NCI-H187 treated with DMSO at 0.1 percent for 48 hours (cell line): ENCODE measurements around the gene RSPRY1.
"Not testable (repeated sequence)": the region's sequence is repeated elsewhere in the genome, so short reads cannot be mapped to it uniquely, and the experiment has no call there.

ENCODE experiments used
- DNase-seq: peaks from one replicate; lab custom pipeline; 2025; lab: John Stamatoyannopoulos, UW

RSPRY1 gene

GRCh38 chr16:57255686-57256415, 69.7 kb downstream of the RSPRY1 start:
- DNase-seq, result no peak

GRCh38 chr16:57256601-57257395, 70.7 kb downstream of the RSPRY1 start:
- DNase-seq, result no peak

GRCh38 chr16:57257455-57258070, 71.4 kb downstream of the RSPRY1 start:
- DNase-seq, result no peak

- DNase-seq, result no peak
Measured at GRCh38 chr16:57258226-57258909, 72.2 kb downstream of the RSPRY1 start.

GRCh38 chr16:57258910-57259475, 72.9 kb downstream of the RSPRY1 start:
- no peak for DNase-seq

- DNase-seq, result no peak
Measured at GRCh38 chr16:57260294-57260929, 74.3 kb downstream of the RSPRY1 start.

- no peak for DNase-seq
Measured at GRCh38 chr16:57261806-57262205, 75.7 kb downstream of the RSPRY1 start.

GRCh38 chr16:57262841-57263540, 76.9 kb downstream of the RSPRY1 start:
- DNase-seq, result no peak

GRCh38 chr16:57263541-57264351, 77.6 kb downstream of the RSPRY1 start:
- DNase-seq, result no peak

- DNase-seq, result no peak
Measured at GRCh38 chr16:57264381-57264780, 78.3 kb downstream of the RSPRY1 start.

- no peak for DNase-seq
Measured at GRCh38 chr16:57264950-57265371, 78.8 kb downstream of the RSPRY1 start.

GRCh38 chr16:57265850-57266530, 79.9 kb downstream of the RSPRY1 start:
- no peak for DNase-seq

GRCh38 chr16:57266531-57267260, 80.6 kb downstream of the RSPRY1 start:
- no peak for DNase-seq

GRCh38 chr16:57267343-57267742, 81.2 kb downstream of the RSPRY1 start:
- DNase-seq, result not testable (repeated sequence)

GRCh38 chr16:57268804-57269800, 83.0 kb downstream of the RSPRY1 start:
- DNase-seq, result no peak

- no peak for DNase-seq
Measured at GRCh38 chr16:57270221-57271062, 84.3 kb downstream of the RSPRY1 start.

GRCh38 chr16:57271063-57271345, 84.9 kb downstream of the RSPRY1 start:
- no peak for DNase-seq
